ENCODE data around the gene ERMN. TPM values are rescaled to one million over a fixed set of nuclear protein-coding genes. Genes with fewer than 3 reads are reported as not detected.

Gene ERMN
- total RNA-seq, 1 donor from 2014 or later, result not detected

GRCh38 chr2:157363612-157364101, 38.0 kb upstream of the ERMN start:
- no peak for DNase-seq
- Mint-ChIP-seq H3K36me3 (ENCODE audit: unreplicated experiment) (peaks cover 7% of the 10 kb centered on the region), H3K9me3 (ENCODE audit: unreplicated experiment) (peaks cover 5% of the 10 kb centered on the region), H3K27me3 (ENCODE audit: unreplicated experiment) (peaks cover 3% of the 10 kb centered on the region), H3K4me3 (ENCODE audit: unreplicated experiment) (no peak overlapping the region), H3K27ac (ENCODE audit: unreplicated experiment) (no peak overlapping the region), H3K4me1 (ENCODE audit: low read depth, unreplicated experiment) (no peaks in the 10 kb centered on the region)
- TF ChIP-seq, protein P1, sequence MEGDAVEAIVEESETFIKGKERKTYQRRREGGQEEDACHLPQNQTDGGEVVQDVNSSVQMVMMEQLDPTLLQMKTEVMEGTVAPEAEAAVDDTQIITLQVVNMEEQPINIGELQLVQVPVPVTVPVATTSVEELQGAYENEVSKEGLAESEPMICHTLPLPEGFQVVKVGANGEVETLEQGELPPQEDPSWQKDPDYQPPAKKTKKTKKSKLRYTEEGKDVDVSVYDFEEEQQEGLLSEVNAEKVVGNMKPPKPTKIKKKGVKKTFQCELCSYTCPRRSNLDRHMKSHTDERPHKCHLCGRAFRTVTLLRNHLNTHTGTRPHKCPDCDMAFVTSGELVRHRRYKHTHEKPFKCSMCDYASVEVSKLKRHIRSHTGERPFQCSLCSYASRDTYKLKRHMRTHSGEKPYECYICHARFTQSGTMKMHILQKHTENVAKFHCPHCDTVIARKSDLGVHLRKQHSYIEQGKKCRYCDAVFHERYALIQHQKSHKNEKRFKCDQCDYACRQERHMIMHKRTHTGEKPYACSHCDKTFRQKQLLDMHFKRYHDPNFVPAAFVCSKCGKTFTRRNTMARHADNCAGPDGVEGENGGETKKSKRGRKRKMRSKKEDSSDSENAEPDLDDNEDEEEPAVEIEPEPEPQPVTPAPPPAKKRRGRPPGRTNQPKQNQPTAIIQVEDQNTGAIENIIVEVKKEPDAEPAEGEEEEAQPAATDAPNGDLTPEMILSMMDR (IDR thresholded peaks at IDR 0.05; ENCODE audit: partially characterized antibody, unreplicated experiment), result no peak

GRCh38 chr2:157362627-157363026, 37.0 kb upstream of the ERMN start:
- Mint-ChIP-seq H3K27me3 (ENCODE audit: unreplicated experiment) (peaks cover 3% of the 10 kb centered on the region), H3K4me3 (ENCODE audit: unreplicated experiment) (no peak overlapping the region), H3K4me1 (ENCODE audit: low read depth, unreplicated experiment) (no peaks in the 10 kb centered on the region), H3K27ac (ENCODE audit: unreplicated experiment) (no peak overlapping the region), H3K36me3 (ENCODE audit: unreplicated experiment) (peaks cover 7% of the 10 kb centered on the region), H3K9me3 (ENCODE audit: unreplicated experiment) (peaks cover 5% of the 10 kb centered on the region)
- TF ChIP-seq, protein P1 (IDR thresholded peaks at IDR 0.05; ENCODE audit: partially characterized antibody, unreplicated experiment), result no peak
- DNase-seq, result no peak

DNA sequence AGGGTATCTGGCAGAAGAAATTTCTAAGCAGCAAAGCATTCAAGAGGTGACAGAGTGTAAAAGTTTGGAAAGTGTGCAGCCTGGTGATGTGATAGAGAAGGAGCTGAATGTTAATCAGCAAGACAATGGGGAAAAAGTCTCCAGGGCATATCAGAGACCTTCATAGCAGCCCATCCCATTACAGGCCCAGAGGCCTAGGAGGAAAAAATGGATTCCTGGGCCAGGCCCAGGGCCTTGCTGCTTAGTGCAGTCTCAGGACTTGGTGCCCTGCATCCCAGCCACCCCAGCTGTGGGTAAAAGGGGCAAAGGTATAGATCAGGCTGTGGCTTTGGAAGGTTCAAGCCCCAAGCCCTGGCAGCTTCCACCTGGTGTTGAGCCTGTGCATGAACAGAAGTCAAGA, 35.9 kb upstream of the ERMN start:
- no peak for DNase-seq
- H3K27ac Mint-ChIP-seq (ENCODE audit: unreplicated experiment), result no peak overlapping the region
- peaks cover 3% of the 10 kb centered on the region for H3K27me3 Mint-ChIP-seq (ENCODE audit: unreplicated experiment)
- TF ChIP-seq, protein P1 (IDR thresholded peaks at IDR 0.05; ENCODE audit: partially characterized antibody, unreplicated experiment), result no peak
- H3K4me1 Mint-ChIP-seq (ENCODE audit: low read depth, unreplicated experiment), result no peaks in the 10 kb centered on the region
- H3K36me3 Mint-ChIP-seq (ENCODE audit: unreplicated experiment), result peaks cover 7% of the 10 kb centered on the region
- peaks cover 5% of the 10 kb centered on the region for H3K9me3 Mint-ChIP-seq (ENCODE audit: unreplicated experiment)
- H3K4me3 Mint-ChIP-seq (ENCODE audit: unreplicated experiment), result no peak overlapping the region

- TF ChIP-seq, protein P1 (IDR thresholded peaks at IDR 0.05; ENCODE audit: partially characterized antibody, unreplicated experiment), result no peak
- no peak overlapping the region for H3K4me3 Mint-ChIP-seq (ENCODE audit: unreplicated experiment)
Observed at GRCh38 chr2:157359628-157360027, 34.0 kb upstream of the ERMN start.

DNA sequence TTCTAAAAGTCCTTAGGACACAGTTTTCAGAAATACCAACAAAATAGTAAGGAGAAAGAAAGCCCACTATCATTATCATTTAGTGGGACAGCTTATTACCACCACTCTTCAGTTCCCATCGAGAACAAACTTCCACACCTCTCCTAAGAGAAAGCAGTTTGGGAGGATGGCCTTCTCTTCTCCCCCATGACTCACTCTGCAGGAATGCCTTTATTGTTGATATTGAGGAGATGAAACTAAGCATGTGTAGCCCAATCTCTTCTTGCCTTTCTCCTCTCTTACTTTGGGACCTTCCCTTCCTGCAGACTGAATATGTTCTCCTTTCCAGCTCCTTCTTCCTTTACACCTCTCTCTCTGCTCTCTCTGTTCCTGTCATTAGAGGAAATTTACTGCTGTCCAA, 30.0 kb upstream of the ERMN start:
- TF ChIP-seq, protein P1 (IDR thresholded peaks at IDR 0.05; ENCODE audit: partially characterized antibody, unreplicated experiment), result no peak
- no peak for DNase-seq
- H3K27ac Mint-ChIP-seq (ENCODE audit: unreplicated experiment), result no peak overlapping the region
- no peak overlapping the region for H3K4me3 Mint-ChIP-seq (ENCODE audit: unreplicated experiment)
- no peaks in the 10 kb centered on the region for H3K36me3 Mint-ChIP-seq (ENCODE audit: unreplicated experiment)
- peaks cover 1% of the 10 kb centered on the region for H3K27me3 Mint-ChIP-seq (ENCODE audit: unreplicated experiment)
- no peaks in the 10 kb centered on the region for H3K4me1 Mint-ChIP-seq (ENCODE audit: low read depth, unreplicated experiment)
- H3K9me3 Mint-ChIP-seq (ENCODE audit: unreplicated experiment), result no peaks in the 10 kb centered on the region

More at GRCh38 chr2:157359628-157360027, 34.0 kb upstream of the ERMN start:
- no peak for DNase-seq
- Mint-ChIP-seq H3K4me1 (ENCODE audit: low read depth, unreplicated experiment) (no peaks in the 10 kb centered on the region), H3K9me3 (ENCODE audit: unreplicated experiment) (peaks cover 5% of the 10 kb centered on the region), H3K27me3 (ENCODE audit: unreplicated experiment) (peaks cover 3% of the 10 kb centered on the region), H3K27ac (ENCODE audit: unreplicated experiment) (no peak overlapping the region), H3K36me3 (ENCODE audit: unreplicated experiment) (peaks cover 7% of the 10 kb centered on the region)
